BLaER1 (cell line): Measurements from ENCODE around the gene MYOM3.

ENCODE experiments used
- H3K27ac ChIP-seq: shearing (Covaris generic); formaldehyde crosslinking; 2 replicates; pipeline ENCODE4 v1.8.1; 2022
- H3K27me3 ChIP-seq: shearing (Covaris generic); formaldehyde crosslinking; 2 replicates; pipeline ENCODE4 v1.8.1; 2022
- H3K36me3 ChIP-seq: shearing (Covaris generic); formaldehyde crosslinking; 2 replicates; pipeline ENCODE4 v1.8.1; 2022
- H3K4me1 ChIP-seq: shearing (Covaris generic); formaldehyde crosslinking; 2 replicates; pipeline ENCODE4 v1.8.1; 2022
- H3K4me2 ChIP-seq: shearing (Covaris generic); formaldehyde crosslinking; 2 replicates; pipeline ENCODE4 v1.8.1; 2022
- H3K4me3 ChIP-seq: shearing (Covaris generic); formaldehyde crosslinking; 2 replicates; pipeline ENCODE4 v1.8.1; 2022
- H3K9ac ChIP-seq: shearing (Covaris generic); formaldehyde crosslinking; 2 replicates; pipeline ENCODE4 v1.8.1; 2022
- H3K9me3 ChIP-seq: shearing (Covaris generic); formaldehyde crosslinking; 2 replicates; pipeline ENCODE4 v1.8.1; 2022
- H4K20me1 ChIP-seq: shearing (Covaris generic); formaldehyde crosslinking; 2 replicates; pipeline ENCODE4 v1.8.1; 2022
- Cebpa-rat ChIP-seq: shearing (Covaris generic); IDR thresholded peaks from 2 replicates; pipeline ENCODE4 v1.8.1; 2022

Gene MYOM3

GRCh38 chr1:24077278-24077978 is 34.5 kb downstream of the MYOM3 start:
- Histone ChIP-seq H3K27ac (no peak overlapping the region), H3K9ac (no peak overlapping the region), H3K9me3 (no peaks in the 10 kb centered on the region), H3K4me3 (no peak overlapping the region), H3K27me3 (no peaks in the 10 kb centered on the region), H4K20me1 (no peaks in the 10 kb centered on the region), H3K4me2 (no peak overlapping the region), H3K4me1 (no peaks in the 10 kb centered on the region), H3K36me3 (no peaks in the 10 kb centered on the region)
- TF ChIP-seq Cebpa-rat: no peak

GRCh38 chr1:24075946-24076345 is 36.0 kb downstream of the MYOM3 start:
- Histone ChIP-seq H3K9me3 (no peaks in the 10 kb centered on the region), H3K27me3 (no peaks in the 10 kb centered on the region), H3K36me3 (no peaks in the 10 kb centered on the region), H4K20me1 (no peaks in the 10 kb centered on the region), H3K9ac (no peak overlapping the region), H3K27ac (no peak overlapping the region), H3K4me3 (no peak overlapping the region), H3K4me2 (no peak overlapping the region), H3K4me1 (no peaks in the 10 kb centered on the region)
- TF ChIP-seq Cebpa-rat: no peak

DNA sequence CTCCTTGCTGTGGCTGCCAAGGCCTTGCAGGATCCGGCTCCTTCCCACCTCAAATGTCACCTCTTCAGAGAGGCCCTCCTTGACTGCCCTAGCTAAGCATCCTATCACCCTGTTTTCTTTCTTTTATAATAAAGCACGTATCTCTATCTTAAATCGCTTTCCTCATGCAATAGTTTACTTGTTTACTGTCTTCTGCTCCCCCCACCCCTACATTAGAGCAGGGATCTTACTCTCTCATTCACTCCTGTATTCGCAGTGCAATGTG is 36.4 kb downstream of the MYOM3 start:
- TF ChIP-seq Cebpa-rat: no peak
- Histone ChIP-seq H3K27me3 (no peaks in the 10 kb centered on the region), H3K4me2 (no peak overlapping the region), H3K4me3 (no peak overlapping the region), H4K20me1 (no peaks in the 10 kb centered on the region), H3K36me3 (no peaks in the 10 kb centered on the region), H3K27ac (no peak overlapping the region), H3K9ac (no peak overlapping the region), H3K9me3 (no peaks in the 10 kb centered on the region), H3K4me1 (no peaks in the 10 kb centered on the region)

- Histone ChIP-seq H4K20me1 (no peaks in the 10 kb centered on the region), H3K9ac (no peak overlapping the region), H3K4me1 (no peaks in the 10 kb centered on the region), H3K4me2 (no peak overlapping the region), H3K27ac (no peak overlapping the region), H3K27me3 (no peaks in the 10 kb centered on the region), H3K36me3 (no peaks in the 10 kb centered on the region), H3K9me3 (no peaks in the 10 kb centered on the region), H3K4me3 (no peak overlapping the region)
- no peak for TF ChIP-seq Cebpa-rat
Observed at GRCh38 chr1:24074817-24075589, 36.9 kb downstream of the MYOM3 start.

DNA sequence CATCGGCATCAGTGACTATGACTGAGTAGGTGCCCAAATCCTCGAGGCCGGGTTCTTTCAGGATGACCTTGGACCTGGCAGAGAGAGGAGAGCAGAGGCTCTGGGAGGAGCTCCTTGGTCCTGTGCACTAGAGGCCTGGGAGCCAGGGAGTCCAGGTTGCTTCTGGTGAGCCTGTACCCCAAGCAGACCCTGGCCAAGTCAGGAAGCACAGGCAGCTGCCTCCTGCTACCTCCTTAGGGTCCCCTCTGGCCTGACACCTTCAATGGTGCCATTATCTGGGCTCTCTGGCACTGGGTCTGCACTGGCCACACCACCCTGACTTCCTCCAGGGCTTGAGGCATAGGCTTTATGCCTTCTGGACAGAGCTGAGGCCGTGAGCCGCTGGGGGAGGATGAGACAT is 37.7 kb downstream of the MYOM3 start:
- Histone ChIP-seq H3K27me3 (no peaks in the 10 kb centered on the region), H3K4me2 (no peak overlapping the region), H4K20me1 (no peaks in the 10 kb centered on the region), H3K36me3 (no peaks in the 10 kb centered on the region), H3K9ac (no peak overlapping the region), H3K4me1 (no peaks in the 10 kb centered on the region), H3K27ac (no peak overlapping the region), H3K4me3 (no peak overlapping the region), H3K9me3 (no peaks in the 10 kb centered on the region)
- TF ChIP-seq Cebpa-rat: no peak

DNA sequence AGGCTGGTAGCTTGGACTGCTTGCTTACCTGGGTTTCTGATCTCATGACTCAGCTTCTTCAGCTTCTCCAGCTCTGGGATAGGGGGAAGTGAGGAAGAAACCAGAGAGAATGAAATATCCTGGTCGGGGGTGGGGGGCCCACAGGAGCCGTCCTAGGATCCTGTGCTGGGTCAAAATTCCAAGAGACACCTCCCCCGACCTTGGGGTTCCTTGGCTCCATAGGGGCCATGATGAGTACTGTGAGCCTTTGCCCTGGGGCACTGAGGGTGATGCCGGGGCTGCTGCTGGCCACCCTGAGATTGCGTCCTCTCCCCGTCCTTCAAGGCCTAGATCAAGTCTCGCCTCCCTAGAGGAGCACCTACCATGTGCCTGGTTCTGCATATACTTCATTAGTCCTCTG is 40.0 kb downstream of the MYOM3 start:
- Histone ChIP-seq H3K27ac (no peak overlapping the region), H3K9me3 (no peaks in the 10 kb centered on the region), H4K20me1 (no peaks in the 10 kb centered on the region), H3K4me2 (no peak overlapping the region), H3K9ac (no peak overlapping the region), H3K36me3 (no peaks in the 10 kb centered on the region), H3K27me3 (no peaks in the 10 kb centered on the region), H3K4me3 (no peak overlapping the region), H3K4me1 (peaks cover 7% of the 10 kb centered on the region)
- TF ChIP-seq Cebpa-rat: no peak

DNA sequence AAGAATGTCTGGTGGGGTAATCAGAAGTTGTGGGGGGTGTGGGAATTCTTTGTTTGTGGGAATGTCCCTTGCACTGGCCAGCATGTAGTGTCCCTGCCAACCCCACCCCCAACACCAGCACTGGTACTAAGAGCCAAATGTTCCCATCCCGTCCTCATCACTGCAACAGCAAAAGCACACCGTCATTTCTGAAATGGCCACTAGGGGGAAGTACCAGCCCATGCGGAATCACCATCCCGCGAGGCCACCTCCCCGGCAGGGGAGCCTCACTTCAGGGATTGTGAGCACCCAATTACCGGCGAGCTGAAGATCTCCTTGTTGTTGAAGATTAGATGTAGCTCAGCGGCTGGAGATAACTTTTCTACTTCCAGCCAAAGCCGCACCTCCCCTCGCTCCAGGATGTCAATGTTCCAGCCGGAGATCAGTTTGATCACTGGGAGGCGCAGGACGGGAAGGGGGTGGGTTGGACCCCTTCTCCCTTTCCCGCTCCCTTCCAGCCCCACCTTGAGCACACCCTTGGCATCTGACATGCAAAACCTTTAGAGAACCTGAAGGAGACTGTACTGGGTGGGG is 41.0 kb downstream of the MYOM3 start:
- no peak overlapping the region for H3K9ac ChIP-seq
- no peaks in the 10 kb centered on the region for H3K36me3 ChIP-seq
- no peaks in the 10 kb centered on the region for H3K27me3 ChIP-seq
- peaks cover 7% of the 10 kb centered on the region for H3K4me1 ChIP-seq
- H4K20me1 ChIP-seq: no peaks in the 10 kb centered on the region
- no peaks in the 10 kb centered on the region for H3K9me3 ChIP-seq
- no peak for TF ChIP-seq Cebpa-rat
- no peak overlapping the region for H3K4me3 ChIP-seq
- no peak overlapping the region for H3K27ac ChIP-seq
- peak overlapping the region; percentile 15; the same call in 1 of the 2 replicates for H3K4me2 ChIP-seq

DNA sequence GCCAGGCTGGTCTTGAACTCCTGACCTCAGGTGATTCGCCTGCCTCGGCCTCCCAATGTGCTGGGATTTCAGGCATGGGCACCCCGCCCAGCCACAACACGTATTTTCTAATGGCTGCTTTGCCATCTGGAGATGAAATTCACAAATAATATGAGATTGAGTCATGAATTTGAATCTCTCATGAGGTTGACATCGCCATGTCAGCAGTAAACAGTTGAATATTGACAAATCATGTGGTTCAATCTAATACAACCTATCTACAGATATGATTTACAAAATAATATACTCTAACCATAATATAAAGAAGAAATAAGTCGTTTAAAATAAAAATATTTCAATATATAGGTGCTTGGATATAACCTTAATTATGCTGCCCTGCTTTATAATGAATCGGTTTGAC is 42.1 kb downstream of the MYOM3 start:
- H3K36me3 ChIP-seq: no peaks in the 10 kb centered on the region
- H3K4me2 ChIP-seq: no peak overlapping the region
- H3K9ac ChIP-seq: no peak overlapping the region
- no peaks in the 10 kb centered on the region for H3K27me3 ChIP-seq
- H3K4me1 ChIP-seq: peaks cover 15% of the 10 kb centered on the region
- no peak for TF ChIP-seq Cebpa-rat
- H3K9me3 ChIP-seq: no peaks in the 10 kb centered on the region
- H3K27ac ChIP-seq: no peak overlapping the region
- no peaks in the 10 kb centered on the region for H4K20me1 ChIP-seq
- H3K4me3 ChIP-seq: no peak overlapping the region

GRCh38 chr1:24067978-24068377 is 44.0 kb downstream of the MYOM3 start:
- H3K27me3 ChIP-seq: no peaks in the 10 kb centered on the region
- no peaks in the 10 kb centered on the region for H3K36me3 ChIP-seq
- peaks cover 17% of the 10 kb centered on the region for H3K4me1 ChIP-seq
- no peak for TF ChIP-seq Cebpa-rat
- H3K4me2 ChIP-seq: peak overlapping the region; percentile 32; the same call in 1 of the 2 replicates
- no peak overlapping the region for H3K4me3 ChIP-seq
- no peak overlapping the region for H3K9ac ChIP-seq
- H3K27ac ChIP-seq: no peak overlapping the region
- no peaks in the 10 kb centered on the region for H4K20me1 ChIP-seq
- peaks cover under 1% of the 10 kb centered on the region; the same call in 1 of the 2 replicates for H3K9me3 ChIP-seq

DNA sequence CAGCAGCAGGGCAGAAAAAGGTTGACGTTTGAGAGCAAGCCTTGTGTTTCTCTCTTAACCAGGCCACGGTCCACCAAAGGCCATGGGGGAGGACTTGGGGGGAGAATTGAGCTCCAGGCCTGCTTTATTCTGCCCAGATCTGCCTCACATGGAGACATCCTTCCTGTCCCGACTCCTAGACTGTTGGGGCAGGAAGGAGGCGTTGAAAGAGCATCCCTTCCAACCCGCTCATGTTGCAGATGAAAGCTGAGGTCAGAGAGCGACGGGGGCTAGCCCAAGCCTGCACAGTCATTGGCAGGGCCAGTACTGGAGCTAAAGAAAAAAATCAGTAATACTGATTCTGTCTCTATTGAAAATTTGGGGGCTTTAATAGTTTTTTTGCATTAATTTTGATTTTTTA is 46.6 kb downstream of the MYOM3 start:
- Histone ChIP-seq H4K20me1 (no peaks in the 10 kb centered on the region), H3K9ac (no peak overlapping the region), H3K36me3 (no peaks in the 10 kb centered on the region), H3K27ac (no peak overlapping the region), H3K4me1 (peaks cover 17% of the 10 kb centered on the region), H3K4me2 (peak overlapping the region; percentile 35), H3K27me3 (no peaks in the 10 kb centered on the region), H3K4me3 (no peak overlapping the region), H3K9me3 (peaks cover 9% of the 10 kb centered on the region; the same call in 1 of the 2 replicates)
- no peak for TF ChIP-seq Cebpa-rat
